Thoracic aorta (tissue), 2 donors: ENCODE measurements around the gene RALA. TPM values are rescaled to one million over a fixed set of nuclear protein-coding genes. Genes with fewer than 3 reads are reported as not detected.

Experiments
- ATAC-seq: fragments of 150-250 bp; one replicate; pipeline ENCODE4 v1.8.0; 2017; ENCODE audit warnings: low read depth; ENCODE audit not compliant: insufficient number of reproducible peaks, low FRiP score
- DNase-seq: peaks from one replicate; pipeline ENCODE4 v3.0.0-alpha.2; 2020; ENCODE audit warnings: low spot score
- H3K27ac ChIP-seq, 2 donors: fragments of 200-600 bp; sonication (generic); 1 replicate in 1 of 2; 2 replicates in 1 of 2; pipeline ENCODE4 v1.5.1; 2016; ENCODE audit warnings: mild to moderate bottlenecking in 2 of 2, moderate library complexity in 2 of 2
- H3K27me3 ChIP-seq: fragments of 200-600 bp; sonication (generic); replicated peaks from 2 replicates; pipeline ENCODE4 v1.6.0; 2016; ENCODE audit warnings: mild to moderate bottlenecking; ENCODE audit not compliant: insufficient read depth
- H3K36me3 ChIP-seq: fragments of 200-600 bp; sonication (generic); one replicate; pipeline ENCODE4 v1.5.1; 2016
- H3K4me1 ChIP-seq, 2 donors: fragments of 200-600 bp; sonication (generic); 1 replicate in 1 of 2; 2 replicates in 1 of 2; pipeline versions ENCODE4 v1.5.1 to v1.6.0; 2016; ENCODE audit warnings: low read depth in 2 of 2, mild to moderate bottlenecking in 1 of 2; ENCODE audit not compliant: control insufficient read depth in 1 of 2
- H3K4me3 ChIP-seq: fragments of 200-600 bp; sonication (generic); 2 replicates; pipeline ENCODE4 v1.5.1; 2016; ENCODE audit warnings: mild to moderate bottlenecking
- H3K9me3 ChIP-seq: fragments of 200-600 bp; sonication (generic); 2 replicates; pipeline ENCODE4 v1.5.1; 2016
- total RNA-seq, 2 donors: library from RNA; depleted of rRNA; stranded (reverse); fragments of >200 nt; gene quantifications; one replicate each; pipeline versions ENCODE4 v1.1.0 to v1.2.3, GENCODE V29; 2016
- TF ChIP-seq, protein P1 (sequence below): fragments of 200-600 bp; sonication (generic); IDR thresholded peaks from one replicate; pipeline ENCODE4 v1.5.1; 2019; ENCODE audit warnings: antibody characterized with exemption

RALA gene
- total RNA-seq, 2 donors from 2014 or later: 7.3 to 9.8 TPM

DNA sequence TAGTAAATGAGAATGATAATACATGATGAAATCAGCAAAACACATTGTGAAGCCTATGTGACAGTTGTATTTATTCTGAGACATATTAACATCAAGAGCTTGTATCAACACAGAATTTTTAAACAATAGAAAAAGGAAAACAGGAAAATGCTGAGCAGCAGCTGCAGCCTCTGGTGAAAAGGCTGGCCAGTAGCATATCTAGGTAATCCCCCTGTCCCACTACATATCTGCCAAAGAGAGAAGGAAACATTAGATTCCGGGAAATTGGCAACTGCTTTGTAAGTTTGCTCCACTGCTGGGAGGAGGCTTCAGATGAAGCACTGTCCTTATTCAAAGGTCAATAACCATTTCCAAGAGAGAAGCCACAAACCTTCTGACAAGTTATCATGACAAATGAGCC is 89.4 kb downstream of the RALA start:
- no peak for ATAC-seq
- no peak for DNase-seq
- Histone ChIP-seq H3K36me3 (no peaks in the 10 kb centered on the region), H3K27ac (no peak overlapping the region), H3K27me3 (no peaks in the 10 kb centered on the region), H3K4me3 (no peak overlapping the region), H3K9me3 (no peaks in the 10 kb centered on the region), H3K4me1 (no peaks in the 10 kb centered on the region)
- TF ChIP-seq, protein P1, sequence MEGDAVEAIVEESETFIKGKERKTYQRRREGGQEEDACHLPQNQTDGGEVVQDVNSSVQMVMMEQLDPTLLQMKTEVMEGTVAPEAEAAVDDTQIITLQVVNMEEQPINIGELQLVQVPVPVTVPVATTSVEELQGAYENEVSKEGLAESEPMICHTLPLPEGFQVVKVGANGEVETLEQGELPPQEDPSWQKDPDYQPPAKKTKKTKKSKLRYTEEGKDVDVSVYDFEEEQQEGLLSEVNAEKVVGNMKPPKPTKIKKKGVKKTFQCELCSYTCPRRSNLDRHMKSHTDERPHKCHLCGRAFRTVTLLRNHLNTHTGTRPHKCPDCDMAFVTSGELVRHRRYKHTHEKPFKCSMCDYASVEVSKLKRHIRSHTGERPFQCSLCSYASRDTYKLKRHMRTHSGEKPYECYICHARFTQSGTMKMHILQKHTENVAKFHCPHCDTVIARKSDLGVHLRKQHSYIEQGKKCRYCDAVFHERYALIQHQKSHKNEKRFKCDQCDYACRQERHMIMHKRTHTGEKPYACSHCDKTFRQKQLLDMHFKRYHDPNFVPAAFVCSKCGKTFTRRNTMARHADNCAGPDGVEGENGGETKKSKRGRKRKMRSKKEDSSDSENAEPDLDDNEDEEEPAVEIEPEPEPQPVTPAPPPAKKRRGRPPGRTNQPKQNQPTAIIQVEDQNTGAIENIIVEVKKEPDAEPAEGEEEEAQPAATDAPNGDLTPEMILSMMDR: no peak

DNA sequence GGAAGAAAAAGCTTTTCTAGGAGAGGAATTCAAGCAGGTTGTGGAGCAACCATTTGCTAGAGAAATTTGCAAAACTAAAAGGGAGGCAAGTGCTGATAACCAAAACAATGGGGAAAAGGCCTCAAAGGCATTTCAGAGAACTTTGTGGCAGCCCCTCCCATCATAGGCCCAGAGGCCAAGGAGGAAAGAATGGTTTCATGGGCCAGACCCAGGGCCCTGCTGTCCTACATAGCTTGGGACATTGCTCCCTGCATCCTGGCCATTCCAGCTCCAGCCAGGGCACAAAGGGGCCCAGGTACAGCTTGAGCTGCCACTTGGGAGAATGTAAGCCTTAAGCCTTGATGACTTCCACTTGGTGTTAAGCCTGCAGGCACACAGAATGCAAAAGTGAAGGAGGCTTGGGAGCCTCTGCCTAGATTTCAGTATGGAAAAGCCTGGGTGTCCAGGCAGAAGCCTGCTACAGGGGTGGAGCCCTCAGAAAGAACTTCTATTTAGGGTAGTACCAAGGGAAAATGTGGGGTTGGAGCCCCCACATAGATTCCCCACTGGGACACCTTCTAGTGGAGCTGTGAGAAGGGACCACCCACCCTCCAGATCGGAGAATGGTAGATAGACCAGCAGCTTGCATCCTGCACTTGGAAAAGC is 91.2 kb downstream of the RALA start:
- DNase-seq: no peak
- Histone ChIP-seq H3K36me3 (no peaks in the 10 kb centered on the region), H3K27me3 (no peaks in the 10 kb centered on the region), H3K9me3 (no peaks in the 10 kb centered on the region), H3K4me1 (no peaks in the 10 kb centered on the region), H3K4me3 (no peak overlapping the region), H3K27ac (no peak overlapping the region)
- no peak for ATAC-seq
- TF ChIP-seq, protein P1: no peak

DNA sequence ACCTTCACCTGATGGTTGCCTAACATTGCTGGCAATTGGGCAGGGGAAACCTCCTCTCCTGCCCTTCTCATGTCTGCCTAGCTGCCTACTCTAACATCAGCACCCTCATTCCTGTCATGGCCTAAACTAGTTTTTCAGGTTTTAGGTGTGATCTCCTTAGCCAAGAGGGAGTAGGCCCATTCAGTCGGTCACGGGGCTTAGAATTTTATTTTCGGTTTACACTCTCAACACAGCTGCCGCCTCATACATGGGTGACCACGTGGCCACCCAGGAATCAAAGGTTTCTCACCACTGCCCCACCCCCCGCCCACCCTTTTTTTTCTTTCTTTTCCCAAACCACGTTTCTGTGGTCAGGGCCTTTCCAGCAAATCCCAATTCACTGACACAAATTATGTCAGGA is 97.2 kb downstream of the RALA start:
- H3K27me3 ChIP-seq: no peaks in the 10 kb centered on the region
- H3K4me1 ChIP-seq: no peaks in the 10 kb centered on the region
- DNase-seq (no peak), ATAC-seq (no peak)
- no peak overlapping the region for H3K27ac ChIP-seq
- TF ChIP-seq, protein P1: no peak
- H3K9me3 ChIP-seq: no peaks in the 10 kb centered on the region
- H3K4me3 ChIP-seq: no peak overlapping the region
- H3K36me3 ChIP-seq: no peaks in the 10 kb centered on the region

DNA sequence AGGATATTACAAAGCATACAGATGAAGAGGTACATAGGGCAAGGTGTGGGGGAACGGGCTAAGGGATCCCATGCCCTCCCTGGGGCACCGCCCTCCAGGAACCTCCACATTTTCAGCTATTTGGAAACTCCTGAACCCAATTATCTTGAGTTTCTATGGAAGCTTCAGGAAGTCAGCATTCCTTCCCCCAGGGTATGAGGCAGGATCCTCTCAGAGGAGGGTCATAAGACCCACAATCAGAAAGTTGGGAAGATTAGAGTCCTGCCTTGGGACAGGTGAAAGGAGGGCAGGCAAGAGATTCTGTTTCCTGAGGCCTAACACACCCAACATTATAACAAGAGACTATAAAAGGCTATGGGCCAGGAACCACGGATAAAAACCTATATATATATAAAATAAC is 98.0 kb downstream of the RALA start:
- ATAC-seq (no peak), DNase-seq (no peak)
- H3K9me3 ChIP-seq: no peaks in the 10 kb centered on the region
- no peaks in the 10 kb centered on the region for H3K36me3 ChIP-seq
- TF ChIP-seq, protein P1: no peak
- no peaks in the 10 kb centered on the region for H3K4me1 ChIP-seq
- no peak overlapping the region for H3K4me3 ChIP-seq
- H3K27ac ChIP-seq: no peak overlapping the region
- H3K27me3 ChIP-seq: no peaks in the 10 kb centered on the region

DNA sequence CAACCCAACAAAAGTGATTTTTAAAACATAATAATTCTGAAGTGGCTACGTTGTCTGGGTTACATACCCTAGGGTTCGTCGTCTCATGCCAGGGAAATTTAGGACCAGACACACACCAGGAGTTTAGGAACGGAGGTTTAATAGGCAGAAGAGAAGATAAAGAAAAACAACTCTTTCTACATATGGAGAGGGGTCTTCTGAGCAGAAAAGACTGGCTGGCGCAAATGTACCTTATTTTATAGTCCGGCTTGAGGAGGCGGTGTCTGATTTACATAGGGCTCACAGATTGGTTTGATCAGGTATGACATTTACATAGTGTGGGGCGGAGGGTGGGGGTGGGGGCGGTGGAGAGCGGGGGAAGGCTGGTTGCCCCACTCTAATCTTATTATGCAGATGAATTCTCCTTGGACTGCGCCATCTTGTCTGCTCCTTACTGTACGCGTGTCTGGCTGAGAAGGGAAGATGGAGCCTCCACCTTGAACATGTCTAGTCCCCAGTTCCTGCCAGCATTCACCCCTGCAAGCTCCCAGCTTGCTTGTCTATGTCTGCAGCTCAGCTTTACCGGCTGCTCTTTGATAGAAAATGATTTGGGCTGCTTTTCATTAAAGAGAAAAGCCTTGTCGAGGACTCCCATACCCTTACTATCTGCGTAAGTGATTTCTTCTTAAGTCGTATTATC is 98.7 kb downstream of the RALA start:
- DNase-seq (no peak), ATAC-seq (no peak)
- TF ChIP-seq, protein P1: no peak
- H3K4me3 ChIP-seq: no peak overlapping the region
- no peaks in the 10 kb centered on the region for H3K27me3 ChIP-seq
- H3K27ac ChIP-seq: no peak overlapping the region
- no peaks in the 10 kb centered on the region for H3K9me3 ChIP-seq
- H3K36me3 ChIP-seq: no peaks in the 10 kb centered on the region
- H3K4me1 ChIP-seq: no peaks in the 10 kb centered on the region
